Omental fat pad (tissue), 4 donors: ENCODE results near the gene ZSCAN31. TPM values are rescaled to one million over a fixed set of nuclear protein-coding genes. Genes with fewer than 3 reads are reported as not detected.
A peak's percentile ranks its signal among the peaks of the same experiment; 100 is the strongest.

Source experiments
- ATAC-seq: fragments of 150-250 bp; one replicate; pipeline ENCODE4 v1.9.1; 2016; ENCODE audit warnings: mild to moderate bottlenecking, moderate library complexity; ENCODE audit not compliant: low FRiP score
- DNase-seq: peaks from one replicate; pipeline ENCODE4 v3.0.0-alpha.2; 2019; ENCODE audit warnings: low spot score
- CTCF ChIP-seq, 3 donors: fragments of 450-650 bp; IDR thresholded peaks; one replicate each; pipeline ENCODE4 v1.5.1; 2016 to 2017; ENCODE audit warnings: antibody characterized with exemption in 3 of 3, mild to moderate bottlenecking in 3 of 3, moderate library complexity in 2 of 3
- total RNA-seq, 4 donors: library from RNA; depleted of rRNA; stranded (reverse); fragments of >200 nt; gene quantifications; one replicate each; pipeline ENCODE4 v1.1.0, GENCODE V29; 2016

Gene ZSCAN31
- total RNA-seq, 4 donors from 2014 or later: 1.7 to 12.7 (median 9.3) TPM

DNA sequence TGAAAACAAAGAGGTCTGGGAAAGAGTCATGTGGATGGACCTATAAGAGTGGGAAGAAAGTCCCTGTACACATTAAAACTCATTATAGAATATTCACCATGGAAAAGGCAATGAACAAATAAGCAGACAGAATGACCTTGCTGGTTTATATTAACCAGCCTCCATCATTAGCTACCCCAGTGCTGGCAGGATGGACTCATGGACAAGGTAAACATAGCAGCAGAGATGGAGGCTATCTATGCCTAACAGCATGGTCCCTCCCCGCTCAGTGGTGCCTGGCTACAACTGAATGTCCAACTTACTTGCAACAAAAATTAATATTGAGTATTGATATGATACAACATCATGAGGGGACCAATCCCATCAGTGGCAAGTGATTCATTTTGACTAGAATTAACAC is 9.3 kb upstream of the ZSCAN31 start:
- no peak for ATAC-seq
- TF ChIP-seq CTCF (IDR thresholded peaks at IDR 0.05): no peak

GRCh38 chr6:28343898-28344677 is 8.1 kb upstream of the ZSCAN31 start:
- no peak for DNase-seq
- ATAC-seq: no peak
- TF ChIP-seq CTCF (IDR thresholded peaks at IDR 0.05): no peak

More for the DNA sequence above, 9.3 kb upstream of the ZSCAN31 start:
- no peak for DNase-seq

DNA sequence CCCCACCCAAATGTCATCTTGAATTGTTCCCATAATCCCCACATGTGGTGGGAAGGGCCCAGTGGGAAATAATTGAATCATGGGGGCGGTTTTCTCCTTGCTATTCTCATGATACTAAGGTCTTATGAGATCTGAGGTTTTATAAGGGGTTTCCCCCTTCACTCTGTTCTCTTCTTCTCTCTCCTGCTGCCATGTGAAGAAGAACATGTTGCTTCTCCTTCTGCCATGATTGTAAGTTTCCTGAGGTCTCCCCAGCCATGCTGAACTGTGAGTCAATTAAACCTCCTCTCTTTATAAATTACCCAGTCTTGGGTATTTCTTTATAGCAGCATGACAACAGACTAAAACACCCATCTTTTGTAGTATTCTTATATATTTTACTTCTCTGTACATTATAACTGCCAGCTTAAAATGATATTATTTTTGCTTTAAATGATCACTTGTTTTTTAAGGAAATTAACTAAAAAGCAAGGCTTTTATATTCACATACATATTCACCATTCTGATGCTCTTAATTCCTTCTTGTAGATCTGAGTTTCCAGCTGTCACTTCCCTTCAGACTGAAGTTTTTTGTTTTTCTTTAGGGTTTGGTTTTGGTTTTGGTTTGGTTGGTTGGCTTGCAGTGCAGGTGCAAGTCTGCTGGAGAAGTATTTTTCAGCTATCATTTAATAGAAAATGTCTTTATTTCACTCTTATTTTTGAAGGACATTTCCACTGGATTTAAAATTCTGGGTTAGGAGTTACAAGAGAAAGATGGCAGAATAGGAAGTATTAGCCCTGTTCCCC is 4.6 kb upstream of the ZSCAN31 start:
- DNase-seq (no peak), ATAC-seq (no peak)
- TF ChIP-seq CTCF (IDR thresholded peaks at IDR 0.05): no peak

- TF ChIP-seq CTCF (IDR thresholded peaks at IDR 0.05): no peak
- DNase-seq (no peak), ATAC-seq (no peak)
Measured at GRCh38 chr6:28337121-28337520, 1.2 kb upstream of the ZSCAN31 start.

DNA sequence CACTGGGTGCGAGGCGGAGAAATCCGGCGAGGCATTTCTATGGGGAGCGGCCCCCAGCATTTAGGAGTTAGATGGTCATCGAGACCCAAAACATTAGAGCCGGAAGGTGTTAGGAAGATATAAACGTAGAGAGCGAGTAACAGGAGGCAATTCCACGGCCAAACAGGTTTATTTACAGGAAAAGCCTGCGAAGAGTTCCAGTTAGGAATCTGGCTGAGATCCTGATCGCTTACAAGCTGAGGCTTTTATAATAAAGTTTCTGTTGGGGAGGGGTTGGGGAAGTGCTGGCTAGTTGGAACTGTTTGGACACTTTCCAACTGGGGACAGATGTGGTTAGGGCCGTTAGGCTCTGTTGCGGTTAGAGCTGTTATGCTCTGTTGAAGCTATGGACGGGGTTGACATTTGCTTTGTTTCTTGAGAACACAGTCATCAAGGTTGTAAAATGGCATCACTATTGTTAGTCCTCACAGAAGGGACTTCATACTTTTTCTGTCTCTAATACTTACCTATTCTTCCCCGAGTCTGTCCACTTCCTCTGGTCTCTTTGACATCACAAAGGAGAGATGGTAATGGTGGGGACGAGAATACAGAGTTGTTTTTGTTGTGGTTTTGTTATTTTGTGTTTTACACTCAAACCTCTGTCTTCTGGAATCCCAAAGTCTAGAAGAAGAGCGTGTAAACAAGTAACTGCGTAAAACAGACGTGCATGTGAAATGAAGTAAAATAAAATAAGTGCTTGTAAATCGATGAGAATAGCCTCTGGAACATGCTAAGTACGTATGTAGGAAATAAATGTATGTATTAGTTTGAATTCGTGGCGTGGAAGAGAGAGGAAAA is 554 bp upstream of the ZSCAN31 start:
- DNase-seq: no peak
- ATAC-seq: no peak
- TF ChIP-seq CTCF (IDR thresholded peaks at IDR 0.05): no peak

GRCh38 chr6:28335040-28335563 is 846 bp downstream of the ZSCAN31 start:
- ATAC-seq (peak; percentile 1), DNase-seq (no peak)
- no peak for TF ChIP-seq CTCF (IDR thresholded peaks at IDR 0.05)
